Measurements from ENCODE around the gene TSPAN18.

The TSPAN18 gene

GRCh38 chr11:44763121-44763820 is 36.5 kb downstream of the TSPAN18 start:
- no peak for DNase-seq

DNA sequence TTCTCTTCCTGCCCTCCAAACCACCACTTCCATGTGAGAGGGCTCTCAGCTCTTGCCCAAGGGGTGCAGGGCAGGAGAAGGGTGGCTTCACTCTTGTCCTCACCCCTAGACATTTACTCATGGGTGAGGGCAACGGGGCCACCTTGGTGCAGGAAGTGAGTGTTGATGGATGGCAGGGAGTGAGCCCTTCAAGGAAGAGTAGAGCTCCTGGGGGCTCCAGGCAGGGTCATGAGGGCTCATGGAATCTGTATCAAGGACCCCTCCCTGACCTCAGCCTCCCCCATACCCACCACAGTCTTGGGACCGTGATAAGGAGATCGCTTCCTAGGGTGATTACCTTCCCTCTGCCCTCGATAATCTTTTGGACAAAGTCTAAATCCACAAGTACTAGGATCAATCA is 37.8 kb downstream of the TSPAN18 start:
- DNase-seq, result no peak

DNA sequence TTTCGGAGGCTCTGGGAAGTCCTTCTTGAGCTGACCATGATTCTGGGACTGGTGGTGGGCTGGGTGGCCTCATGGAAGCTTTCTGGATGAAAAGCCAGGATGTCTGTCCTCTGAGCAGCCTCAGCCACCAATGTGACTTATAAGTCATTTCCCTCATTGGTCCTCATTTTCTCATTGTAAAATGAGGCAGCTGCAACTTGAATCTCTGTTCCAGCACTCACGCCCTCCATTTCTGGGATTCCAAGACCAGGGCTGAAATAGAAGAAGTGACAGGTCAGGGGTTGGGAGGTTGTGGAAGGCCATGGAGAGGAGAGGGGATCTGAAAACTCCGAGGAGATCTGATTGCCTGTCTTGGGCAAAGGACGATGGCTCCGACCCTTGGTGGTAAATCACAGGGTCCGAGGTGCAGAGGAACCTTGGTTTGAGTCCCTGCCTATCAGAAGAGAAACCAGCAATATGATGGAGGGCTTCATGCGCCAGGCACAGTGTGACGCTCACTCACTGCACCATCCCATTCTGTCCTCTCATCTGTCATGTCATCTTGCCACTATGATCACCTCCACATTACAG is 38.3 kb downstream of the TSPAN18 start:
- DNase-seq, result no peak

- DNase-seq, result no peak
These were observed 38.9 kb downstream of the TSPAN18 start for GRCh38 chr11:44765676-44766075.

GRCh38 chr11:44766112-44766971 is 39.6 kb downstream of the TSPAN18 start:
- no peak for DNase-seq

DNA sequence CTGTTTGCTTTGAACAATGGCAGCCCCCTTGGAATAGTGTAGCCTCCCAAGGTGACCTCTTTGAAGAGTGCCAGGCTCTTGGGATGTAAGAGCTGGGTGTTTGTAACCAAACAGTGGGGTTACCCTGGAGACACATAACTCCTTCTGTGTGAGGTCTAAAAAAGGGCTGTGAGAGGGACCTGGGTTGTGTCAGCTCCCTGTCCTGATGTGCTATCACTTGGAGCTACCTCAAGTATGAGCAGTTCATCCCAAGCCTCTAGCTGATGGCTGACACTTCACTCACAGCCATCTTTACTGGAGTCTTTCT is 40.2 kb downstream of the TSPAN18 start:
- DNase-seq, result no peak

DNA sequence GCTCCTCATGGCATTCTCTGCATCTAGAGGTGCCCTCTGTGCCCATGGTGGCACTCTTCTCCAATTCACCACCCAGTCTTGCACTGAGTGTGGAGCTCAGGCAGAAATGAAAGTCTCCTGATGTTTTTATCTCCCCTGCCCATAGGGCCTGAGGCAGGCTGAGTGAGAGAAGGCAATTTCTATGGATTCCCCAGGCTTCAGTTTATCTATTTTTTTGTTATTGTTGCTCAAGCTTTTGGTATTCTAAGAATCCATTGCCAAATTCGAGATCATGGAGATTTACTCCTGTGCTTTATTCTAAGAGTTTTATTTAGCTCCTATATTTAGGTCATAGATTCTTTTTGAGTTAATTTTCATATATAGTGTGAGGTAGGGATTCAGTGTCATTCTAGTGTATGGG is 40.7 kb downstream of the TSPAN18 start:
- DNase-seq, result no peak

GRCh38 chr11:44770401-44770800 is 43.6 kb downstream of the TSPAN18 start:
- no peak for DNase-seq

GRCh38 chr11:44771252-44771734 is 44.5 kb downstream of the TSPAN18 start:
- DNase-seq, result no peak

- no peak for DNase-seq
These were observed 45.1 kb downstream of the TSPAN18 start for GRCh38 chr11:44771841-44772240.

- no peak for DNase-seq
These were observed 46.7 kb downstream of the TSPAN18 start for GRCh38 chr11:44773351-44773965.

GRCh38 chr11:44774108-44774507 is 47.3 kb downstream of the TSPAN18 start:
- no peak for DNase-seq

- DNase-seq, result no peak
These were observed 48.0 kb downstream of the TSPAN18 start for GRCh38 chr11:44774731-44775130.

DNA sequence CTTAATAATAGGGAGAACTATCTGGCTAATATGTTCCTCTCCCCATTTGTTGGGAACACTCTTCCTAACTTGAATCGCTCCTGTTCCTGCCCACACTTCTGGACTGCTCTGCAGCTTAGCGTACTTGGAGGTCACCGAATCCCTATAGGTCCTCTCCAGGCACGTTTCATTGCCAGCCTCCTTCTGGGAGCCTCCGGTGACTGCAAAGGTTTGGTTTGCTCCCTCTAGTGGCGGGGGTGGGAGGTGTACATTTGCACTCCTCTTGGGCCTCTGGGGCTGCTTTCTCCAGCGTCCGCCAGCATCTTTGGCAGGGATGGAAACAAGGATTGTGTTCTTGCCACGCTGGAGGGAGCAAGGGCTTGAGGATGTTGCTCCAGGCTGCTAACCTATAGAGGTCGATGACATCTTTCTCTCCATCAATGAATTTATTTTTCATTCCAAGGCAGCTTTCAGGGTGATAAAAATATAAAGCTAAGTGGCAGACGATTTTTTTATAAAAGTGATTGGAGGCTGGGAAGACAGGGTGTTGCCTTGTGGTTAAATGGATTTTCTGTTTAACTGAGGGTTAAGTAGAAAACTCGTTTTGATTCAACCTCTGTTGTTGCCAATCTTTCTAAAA is 48.7 kb downstream of the TSPAN18 start:
- peak; percentile 44 to 69 for DNase-seq

DNA sequence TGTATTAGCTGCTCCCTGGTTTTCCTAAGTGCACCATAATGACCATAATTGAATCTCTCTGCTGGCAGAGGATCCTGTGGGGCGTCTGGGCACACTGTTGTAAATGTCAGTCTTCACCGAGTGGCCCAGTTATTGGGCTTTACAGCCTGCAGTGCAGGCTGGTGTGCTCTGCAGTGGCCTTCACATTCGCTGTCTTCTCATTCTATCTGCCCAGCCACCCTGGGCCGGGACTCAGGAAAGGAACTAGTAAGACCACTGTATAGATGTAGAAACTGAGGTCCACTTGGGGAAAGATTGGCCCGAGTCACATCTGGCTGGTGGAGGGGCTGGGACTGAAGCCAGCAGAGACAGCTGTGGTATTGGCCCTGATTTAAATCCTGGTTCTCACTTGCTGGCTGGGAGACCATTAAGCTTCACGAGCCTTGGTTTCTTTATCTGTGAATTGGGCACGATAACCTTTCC is 49.3 kb downstream of the TSPAN18 start:
- no peak for DNase-seq

- no peak for DNase-seq
These were observed 49.9 kb downstream of the TSPAN18 start for GRCh38 chr11:44776551-44777208.

DNA sequence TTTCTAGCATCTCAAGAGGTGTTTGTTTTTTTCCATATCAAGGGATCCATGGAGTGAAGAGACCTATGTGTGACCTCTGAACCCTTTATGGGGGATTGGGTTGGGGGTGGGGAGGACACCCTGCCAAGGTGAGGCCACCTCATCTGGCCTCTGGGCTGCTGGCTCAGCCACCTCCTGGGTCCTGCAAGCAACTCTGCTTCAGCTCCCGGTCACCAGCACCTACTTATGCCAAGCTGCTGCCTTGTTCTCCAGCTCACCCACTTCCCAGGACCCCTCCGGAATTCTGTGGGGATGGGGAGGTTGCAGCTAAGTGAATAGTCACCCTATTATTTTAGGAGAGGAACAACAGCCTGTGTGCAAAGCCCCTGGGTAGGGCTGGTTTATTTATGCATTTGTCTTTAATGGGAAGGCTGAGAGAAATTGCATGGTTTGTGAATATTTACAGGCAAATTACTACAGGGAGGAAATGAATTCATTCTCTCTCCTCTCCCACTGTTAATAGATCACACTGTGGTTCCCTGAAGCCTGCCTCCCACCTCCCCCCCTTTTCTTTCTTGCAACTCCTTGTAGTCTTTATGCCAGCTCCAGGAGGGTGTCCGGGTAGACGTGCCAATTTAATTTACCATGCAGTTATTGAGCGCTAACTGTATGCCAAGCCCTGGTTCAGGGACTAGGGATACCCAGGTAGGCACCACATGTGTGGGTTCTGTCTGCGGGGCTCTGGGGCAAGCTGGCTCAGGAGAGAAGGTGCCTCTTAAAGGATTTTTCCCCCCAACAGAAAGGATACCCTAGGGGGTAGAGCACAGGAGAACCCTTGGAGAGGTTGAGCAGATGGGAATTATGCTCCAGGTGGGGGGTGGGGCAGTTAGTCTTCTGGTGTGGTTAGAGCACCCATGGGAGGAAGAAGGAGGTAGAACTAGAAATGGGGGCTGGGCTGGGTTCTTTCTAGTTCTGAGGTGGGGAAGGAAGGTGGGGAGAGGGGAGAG is 50.7 kb downstream of the TSPAN18 start:
- DNase-seq, result no peak

GRCh38 chr11:44778195-44779100 is 51.7 kb downstream of the TSPAN18 start:
- DNase-seq, result no peak

GRCh38 chr11:44779736-44780520 is 53.2 kb downstream of the TSPAN18 start:
- no peak for DNase-seq
